Measurements from ENCODE around the gene COX8A. TPM values are rescaled to one million over a fixed set of nuclear protein-coding genes. Genes with fewer than 3 reads are reported as not detected.

The COX8A gene
- 100 to 1,000 TPM; 373 to 510 (median 455) TPM for total RNA-seq

- 0 to 1% methylated on average over 47 to 60 of the region's 67 CpGs for WGBS, 2 donors
- H3K4me3 ChIP-seq (ENCODE audit: low read depth, poor library complexity, severe bottlenecking), result peak within 1 kb of the TSS; percentile 82
- TF ChIP-seq CTCF (IDR thresholded peaks at IDR 0.05) (no peak), POLR2A (IDR thresholded peaks at IDR 0.05) (no peak)
- intact Hi-C loops (cut with DNase I; ENCODE audit: low total_unique reads), result no loop called here
- DNase-seq (ENCODE audit: low spot score in 2 of 2), result peak; percentile 99 to 100
These were observed at the start of gene COX8A for GRCh38 chr11:63974259-63975143. Gene COX8A, plus strand, starts transcription at chr11:63974620. Its CDS starts 61 bp downstream, at chr11:63974681.

- TF ChIP-seq POLR2A (IDR thresholded peaks at IDR 0.05), result no peak
- TF ChIP-seq CTCF (IDR thresholded peaks at IDR 0.05), result no peak
- H3K4me3 ChIP-seq (ENCODE audit: low read depth, poor library complexity, severe bottlenecking), result no peak overlapping the region
- no peak for DNase-seq (ENCODE audit: low spot score in 2 of 2)
- WGBS, 2 donors, result 75 to 81% methylated on average over 5 of the region's 5 CpGs
- intact Hi-C loops (cut with DNase I; ENCODE audit: low total_unique reads), result no loop called here
These were observed 44.8 kb upstream of the COX8A start for GRCh38 chr11:63929616-63930015.

- TF ChIP-seq POLR2A (IDR thresholded peaks at IDR 0.05), result no peak
- no peak for TF ChIP-seq CTCF (IDR thresholded peaks at IDR 0.05)
- no peak overlapping the region for H3K4me3 ChIP-seq (ENCODE audit: low read depth, poor library complexity, severe bottlenecking)
- 68 to 70% methylated on average over 6 of the region's 6 CpGs for WGBS, 2 donors
- no peak for DNase-seq (ENCODE audit: low spot score in 2 of 2)
- intact Hi-C loops (cut with DNase I; ENCODE audit: low total_unique reads), result no loop called here
These were observed 43.4 kb upstream of the COX8A start for GRCh38 chr11:63931045-63931444.

GRCh38 chr11:63931876-63932275, 42.5 kb upstream of the COX8A start:
- TF ChIP-seq POLR2A (IDR thresholded peaks at IDR 0.05) (no peak), CTCF (IDR thresholded peaks at IDR 0.05) (no peak)
- no peak for DNase-seq (ENCODE audit: low spot score in 2 of 2)
- 83 to 87% methylated on average over 12 of the region's 12 CpGs for WGBS, 2 donors
- intact Hi-C loops (cut with DNase I; ENCODE audit: low total_unique reads), result no loop called here
- no peak overlapping the region for H3K4me3 ChIP-seq (ENCODE audit: low read depth, poor library complexity, severe bottlenecking)

- DNase-seq (ENCODE audit: low spot score in 2 of 2), result no peak
- no peak for TF ChIP-seq CTCF (IDR thresholded peaks at IDR 0.05)
- TF ChIP-seq POLR2A (IDR thresholded peaks at IDR 0.05), result no peak
- 11 to 25% methylated on average over 1 of the region's 1 CpG for WGBS, 2 donors
- intact Hi-C loops (cut with DNase I; ENCODE audit: low total_unique reads), result no loop called here
- H3K4me3 ChIP-seq (ENCODE audit: low read depth, poor library complexity, severe bottlenecking), result no peak overlapping the region
These were observed 41.0 kb upstream of the COX8A start for GRCh38 chr11:63933459-63933858.
